Ectodermal cell (in vitro differentiated cells): ENCODE measurements around the gene OSBPL5.
"Not testable (repeated sequence)": the region's sequence is repeated elsewhere in the genome, so short reads cannot be mapped to it uniquely, and the experiment has no call there.

ENCODE experiments used
- H3K27ac ChIP-seq: 2 replicates; pipeline ENCODE4 v1.7.0; 2013; ENCODE audit warnings: mild to moderate bottlenecking, low read depth, low read length; ENCODE audit not compliant: insufficient read depth, poor library complexity, severe bottlenecking
- H3K27me3 ChIP-seq: 2 replicates; pipeline ENCODE4 v1.7.0; 2013; ENCODE audit warnings: mild to moderate bottlenecking, low read length; ENCODE audit not compliant: insufficient read depth, control insufficient read depth, poor library complexity, severe bottlenecking
- H3K36me3 ChIP-seq: one replicate; pipeline ENCODE4 v1.7.0; 2013; ENCODE audit warnings: low read length; ENCODE audit not compliant: control insufficient read depth, insufficient read depth
- H3K4me1 ChIP-seq: one replicate; pipeline ENCODE4 v1.7.0; 2013; ENCODE audit warnings: low read length; ENCODE audit not compliant: control insufficient read depth, insufficient read depth
- H3K4me3 ChIP-seq: 2 replicates; pipeline ENCODE4 v1.7.0; 2013; ENCODE audit warnings: low read depth, low read length, control low read depth; ENCODE audit not compliant: insufficient read depth
- H3K9me3 ChIP-seq: 2 replicates; pipeline ENCODE4 v1.7.0; 2013; ENCODE audit warnings: mild to moderate bottlenecking, low read length, moderate library complexity; ENCODE audit not compliant: control insufficient read depth
- WGBS, 2 experiments: methylation state at CpG; one replicate each; pipeline ENCODE4 v1.1.7; 2013; ENCODE audit warnings: missing lambda C conversion rate in 2 of 2; 5-methylcytosine and 5-hydroxymethylcytosine counted together

Gene OSBPL5

GRCh38 chr11:3169255-3170043 lies 4.3 kb upstream of the OSBPL5 start:
- H3K36me3 ChIP-seq, result no peaks in the 10 kb centered on the region
- peaks cover 17% of the 10 kb centered on the region for H3K27me3 ChIP-seq
- H3K4me3 ChIP-seq, result no peak overlapping the region
- peaks cover 27% of the 10 kb centered on the region for H3K4me1 ChIP-seq
- H3K9me3 ChIP-seq, result no peaks in the 10 kb centered on the region
- WGBS, 2 experiments, result 28 to 30% methylated on average over 31 of the region's 31 CpGs
- no peak overlapping the region for H3K27ac ChIP-seq

GRCh38 chr11:3168742-3169254 lies 3.7 kb upstream of the OSBPL5 start:
- WGBS, 2 experiments, result 87% methylated on average over 17 of the region's 17 CpGs
- H3K36me3 ChIP-seq, H3K27ac ChIP-seq, H3K9me3 ChIP-seq, H3K4me3 ChIP-seq: not testable (repeated sequence)
- Histone ChIP-seq H3K4me1 (peaks cover 30% of the 10 kb centered on the region), H3K27me3 (peaks cover 17% of the 10 kb centered on the region)

GRCh38 chr11:3167143-3168119 lies 2.3 kb upstream of the OSBPL5 start:
- Histone ChIP-seq H3K4me1 (peaks cover 43% of the 10 kb centered on the region), H3K4me3 (no peak overlapping the region), H3K36me3 (no peaks in the 10 kb centered on the region), H3K9me3 (no peaks in the 10 kb centered on the region), H3K27ac (no peak overlapping the region), H3K27me3 (peaks cover 17% of the 10 kb centered on the region)
- WGBS, 2 experiments, result 88 to 91% methylated on average over 20 of the region's 20 CpGs

GRCh38 chr11:3166268-3167142 lies 1.4 kb upstream of the OSBPL5 start:
- no peak overlapping the region for H3K4me3 ChIP-seq
- no peaks in the 10 kb centered on the region for H3K9me3 ChIP-seq
- no peak overlapping the region for H3K27ac ChIP-seq
- 73 to 79% methylated on average over 25 of the region's 25 CpGs for WGBS, 2 experiments
- no peaks in the 10 kb centered on the region for H3K36me3 ChIP-seq
- peaks cover 52% of the 10 kb centered on the region for H3K4me1 ChIP-seq
- peaks cover 17% of the 10 kb centered on the region for H3K27me3 ChIP-seq

- Histone ChIP-seq H3K27me3 (peaks cover 17% of the 10 kb centered on the region), H3K27ac (no peak overlapping the region), H3K36me3 (no peaks in the 10 kb centered on the region), H3K9me3 (no peaks in the 10 kb centered on the region), H3K4me1 (peaks cover 58% of the 10 kb centered on the region), H3K4me3 (no peak overlapping the region)
- 76 to 81% methylated on average over 5 of the region's 5 CpGs for WGBS, 2 experiments
Observed at GRCh38 chr11:3165916-3166267, 782 bp upstream of the OSBPL5 start.

- Histone ChIP-seq H3K4me3 (peak overlapping the region; percentile 69), H3K27ac (no peak overlapping the region), H3K4me1 (peaks cover 61% of the 10 kb centered on the region), H3K27me3 (peaks cover 17% of the 10 kb centered on the region), H3K36me3 (no peaks in the 10 kb centered on the region), H3K9me3 (no peaks in the 10 kb centered on the region)
- 0% methylated on average over 46 of the region's 46 CpGs for WGBS, 2 experiments
Observed at GRCh38 chr11:3164552-3165151, 458 bp downstream of the OSBPL5 start.

- Histone ChIP-seq H3K4me1 (peaks cover 61% of the 10 kb centered on the region), H3K36me3 (no peaks in the 10 kb centered on the region), H3K4me3 (peak overlapping the region; percentile 69), H3K27ac (no peak overlapping the region), H3K27me3 (peaks cover 14% of the 10 kb centered on the region), H3K9me3 (no peaks in the 10 kb centered on the region)
- 5 to 7% methylated on average over 13 of the region's 13 CpGs for WGBS, 2 experiments
Observed at GRCh38 chr11:3164138-3164551, 965 bp downstream of the OSBPL5 start.

- Histone ChIP-seq H3K27ac (no peak overlapping the region), H3K4me1 (peaks cover 62% of the 10 kb centered on the region), H3K9me3 (no peaks in the 10 kb centered on the region), H3K4me3 (no peak overlapping the region), H3K36me3 (no peaks in the 10 kb centered on the region), H3K27me3 (peaks cover 8% of the 10 kb centered on the region)
- WGBS, 2 experiments, result 62 to 65% methylated on average over 14 to 15 of the region's 15 CpGs
Observed at GRCh38 chr11:3163241-3163981, 1.7 kb downstream of the OSBPL5 start.
